Gastrocnemius medialis (tissue), 4 donors: ENCODE results near the gene VWDE.

Source experiments
- CTCF ChIP-seq, 5 experiments: fragments of 450-650 bp in 3 of 5; fragments of 200-600 bp in 2 of 5; sonication (generic) in 2 of 5; IDR thresholded peaks in 4 of 5; conservative IDR thresholded peaks in 1 of 5; 1 replicate in 4 of 5; 2 replicates in 1 of 5; pipeline ENCODE4 v1.5.1; 2016 to 2019; ENCODE audit warnings: antibody characterized with exemption in 5 of 5, mild to moderate bottlenecking in 3 of 5, moderate library complexity in 3 of 5
- POLR2A ChIP-seq, 2 donors: fragments of 450-650 bp; IDR thresholded peaks; one replicate each; pipeline ENCODE4 v1.6.1; 2017; ENCODE audit warnings: antibody characterized with exemption in 2 of 2, mild to moderate bottlenecking in 2 of 2, moderate library complexity in 2 of 2

GRCh38 chr7:12389089-12389700, 14.5 kb downstream of the VWDE start:
- TF ChIP-seq POLR2A (IDR thresholded peaks at IDR 0.05) (no peak), CTCF (IDR thresholded peaks at IDR 0.05 in 4 of 5, conservative IDR thresholded peaks at IDR 0.05 in 1 of 5) (peak in 1 of 5 experiments; percentile 17)
